ENCODE data around the gene RAPGEF6.

DNA sequence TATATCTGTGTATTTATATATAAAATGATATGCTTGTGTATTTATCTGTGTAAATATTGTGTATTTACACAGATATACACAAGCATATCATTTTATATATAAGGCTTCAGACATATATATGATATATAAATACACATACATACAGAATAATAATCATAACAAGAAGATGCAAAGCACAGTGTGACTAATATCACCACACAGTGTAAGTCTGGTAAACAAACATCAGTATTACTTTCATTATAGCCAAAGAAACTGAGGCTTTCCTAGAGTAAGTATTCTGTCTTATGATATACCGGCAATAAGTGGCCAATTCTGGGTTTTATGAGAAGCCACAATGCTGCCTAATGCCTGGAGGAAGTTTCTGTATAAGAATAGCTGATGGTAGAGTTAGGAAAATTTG lies 29.9 kb upstream of the RAPGEF6 start:
- TF ChIP-seq ARNTL (CRISPR knock-in tag; IDR thresholded peaks at IDR 0.05; ENCODE audit: borderline replicate concordance, low read depth) (no peak), ZNF8 (CRISPR knock-in tag; IDR thresholded peaks at IDR 0.05) (no peak), RARB (CRISPR knock-in tag; IDR thresholded peaks at IDR 0.05) (no peak), ZNF70 (CRISPR knock-in tag; IDR thresholded peaks at IDR 0.05) (no peak)
- TF ChIP-seq, protein P1, sequence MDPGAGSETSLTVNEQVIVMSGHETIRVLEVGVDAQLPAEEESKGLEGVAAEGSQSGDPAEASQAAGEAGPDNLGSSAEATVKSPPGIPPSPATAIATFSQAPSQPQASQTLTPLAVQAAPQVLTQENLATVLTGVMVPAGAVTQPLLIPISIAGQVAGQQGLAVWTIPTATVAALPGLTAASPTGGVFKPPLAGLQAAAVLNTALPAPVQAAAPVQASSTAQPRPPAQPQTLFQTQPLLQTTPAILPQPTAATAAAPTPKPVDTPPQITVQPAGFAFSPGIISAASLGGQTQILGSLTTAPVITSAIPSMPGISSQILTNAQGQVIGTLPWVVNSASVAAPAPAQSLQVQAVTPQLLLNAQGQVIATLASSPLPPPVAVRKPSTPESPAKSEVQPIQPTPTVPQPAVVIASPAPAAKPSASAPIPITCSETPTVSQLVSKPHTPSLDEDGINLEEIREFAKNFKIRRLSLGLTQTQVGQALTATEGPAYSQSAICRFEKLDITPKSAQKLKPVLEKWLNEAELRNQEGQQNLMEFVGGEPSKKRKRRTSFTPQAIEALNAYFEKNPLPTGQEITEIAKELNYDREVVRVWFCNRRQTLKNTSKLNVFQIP (CRISPR knock-in tag; IDR thresholded peaks at IDR 0.05; ENCODE audit: borderline replicate concordance, low read depth) = no peak
